OCI-M2 (cell line): ENCODE measurements around the gene KANK2.
"Not testable (repeated sequence)": the region's sequence is repeated elsewhere in the genome, so short reads cannot be mapped to it uniquely, and the experiment has no call there.

Source experiments
- DNase-seq: peaks from one replicate; lab custom pipeline; 2025; ENCODE audit not compliant: unreplicated experiment; lab: John Stamatoyannopoulos, UW

The KANK2 gene

GRCh38 chr19:11141937-11142527 lies 55.3 kb downstream of the KANK2 start:
- DNase-seq = no peak

GRCh38 chr19:11140896-11141295 lies 56.4 kb downstream of the KANK2 start:
- DNase-seq = no peak

GRCh38 chr19:11140023-11140538 lies 57.3 kb downstream of the KANK2 start:
- not testable (repeated sequence) for DNase-seq

- no peak for DNase-seq
These were observed 58.6 kb downstream of the KANK2 start for GRCh38 chr19:11138601-11139300.

GRCh38 chr19:11137542-11138384 lies 59.6 kb downstream of the KANK2 start:
- DNase-seq = no peak

- no peak for DNase-seq
These were observed 60.8 kb downstream of the KANK2 start for GRCh38 chr19:11136400-11137101.

- no peak for DNase-seq
These were observed 65.9 kb downstream of the KANK2 start for GRCh38 chr19:11131471-11131870.

- DNase-seq = peak; percentile 98
These were observed 66.4 kb downstream of the KANK2 start for GRCh38 chr19:11130824-11131455.

GRCh38 chr19:11127905-11128304 lies 69.4 kb downstream of the KANK2 start:
- no peak for DNase-seq

GRCh38 chr19:11125994-11126685 lies 71.2 kb downstream of the KANK2 start:
- peak; percentile 95 for DNase-seq

- not testable (repeated sequence) for DNase-seq
These were observed 73.2 kb downstream of the KANK2 start for GRCh38 chr19:11124157-11124556.

GRCh38 chr19:11123114-11123513 lies 74.2 kb downstream of the KANK2 start:
- DNase-seq = no peak

- not testable (repeated sequence) for DNase-seq
These were observed 75.4 kb downstream of the KANK2 start for GRCh38 chr19:11121963-11122362.

GRCh38 chr19:11116507-11116906 lies 80.8 kb downstream of the KANK2 start:
- DNase-seq = no peak

- DNase-seq = no peak
These were observed 81.4 kb downstream of the KANK2 start for GRCh38 chr19:11115895-11116446.

- no peak for DNase-seq
These were observed 82.3 kb downstream of the KANK2 start for GRCh38 chr19:11115042-11115441.
